Uterus (tissue), 2 donors: ENCODE measurements around the gene ZNF512B.

Experiments
- CTCF ChIP-seq, 4 experiments: fragments of 200-600 bp in 2 of 4; fragments of 450-650 bp in 2 of 4; sonication (generic) in 2 of 4; IDR thresholded peaks; one replicate each; pipeline ENCODE4 v1.5.1; 2016 to 2019; ENCODE audit warnings: antibody characterized with exemption in 4 of 4, mild to moderate bottlenecking in 2 of 4, moderate library complexity in 1 of 4
- POLR2A ChIP-seq, 2 donors: fragments of 450-650 bp; IDR thresholded peaks; one replicate each; pipeline ENCODE4 v1.6.1; 2016; ENCODE audit warnings: antibody characterized with exemption in 2 of 2, mild to moderate bottlenecking in 1 of 2, moderate library complexity in 1 of 2

GRCh38 chr20:63969838-63970713, at the start of gene ZNF512B:
- TF ChIP-seq POLR2A (IDR thresholded peaks at IDR 0.05) (no peak), CTCF (IDR thresholded peaks at IDR 0.05) (no peak)
